Activated B cell treated with CpG ODN at 0.5 μM for 24 hours (primary cell): ENCODE measurements around the gene RHOBTB3. TPM values are rescaled to one million over a fixed set of nuclear protein-coding genes. Genes with fewer than 3 reads are reported as not detected.

ENCODE experiments used
- ATAC-seq: fragments of 200-7000 bp; cut with Tn5 transposase; one replicate; pipeline ENCODE4 v1.10.0; 2021; ENCODE audit warnings: low read depth, mild to moderate bottlenecking, moderate library complexity
- CTCF ChIA-PET: fragments of 350-600 bp; sonication (Branson Sonifier 250); formaldehyde crosslinking; loops from one replicate; lab custom pipeline; 2021; ENCODE audit warnings: antibody characterized with exemption; lab: Charles Lee
- POLR2A ChIA-PET: fragments of 350-600 bp; sonication (Branson Sonifier 250); formaldehyde crosslinking; loops from one replicate; lab custom pipeline; 2021; ENCODE audit warnings: antibody characterized with exemption; lab: Charles Lee
- DNase-seq: peaks from one replicate; pipeline ENCODE4 v3.0.0; 2022
- H3K27ac Mint-ChIP-seq: one replicate; pipeline ENCODE4 v1.8.0; 2020; ENCODE audit warnings: mixed read lengths
- H3K27me3 Mint-ChIP-seq: one replicate; pipeline ENCODE4 v1.8.0; 2021; ENCODE audit warnings: mixed read lengths
- H3K36me3 Mint-ChIP-seq: one replicate; pipeline ENCODE4 v1.8.0; 2021; ENCODE audit warnings: low read depth, mixed read lengths
- H3K4me1 Mint-ChIP-seq: one replicate; pipeline ENCODE4 v1.8.0; 2021; ENCODE audit warnings: mixed read lengths
- H3K4me3 Mint-ChIP-seq: one replicate; pipeline ENCODE4 v1.8.0; 2020; ENCODE audit warnings: mild to moderate bottlenecking, mixed read lengths
- H3K9me3 Mint-ChIP-seq: one replicate; pipeline ENCODE4 v1.8.0; 2020; ENCODE audit warnings: mixed read lengths
- CTCF ChIP-seq: fragments of 200-600 bp; IDR thresholded peaks from one replicate; pipeline ENCODE4 v1.8.0; 2022; ENCODE audit warnings: antibody characterized with exemption, mild to moderate bottlenecking
- intact Hi-C: fragments of 100-400 bp; cut with micrococcal nuclease; formaldehyde crosslinking; loops from one replicate; pipeline ENCODE4 v1.15.1; 2024
- total RNA-seq: library from RNA; stranded (reverse); gene quantifications from 2 replicates; pipeline ENCODE4 v1.2.3, GENCODE V29; 2022

The RHOBTB3 gene
- total RNA-seq, 1 donor from 2014 or later: 3.3 TPM

GRCh38 chr5:95760273-95761191 is 29.4 kb downstream of the RHOBTB3 start:
- no peaks in the 10 kb centered on the region for H3K36me3 Mint-ChIP-seq
- CTCF ChIA-PET: interaction anchor here (1.7 kb wide), 1 partner anchor 30 kb away, joined by 6 read pairs; the partner anchor contains the start of gene RHOBTB3
- no peaks in the 10 kb centered on the region for H3K9me3 Mint-ChIP-seq
- DNase-seq (no peak), ATAC-seq (peak; percentile 82)
- intact Hi-C loops: loop anchor here (1.0 to 10.0 kb wide), 6 partner anchors 20 to 206 kb away; partner anchors contain the start of genes ARSK, RFESD, RHOBTB3 and SKIC3
- no peaks in the 10 kb centered on the region for H3K27me3 Mint-ChIP-seq
- no peak for TF ChIP-seq CTCF
- H3K4me1 Mint-ChIP-seq: peaks cover 42% of the 10 kb centered on the region
- H3K27ac Mint-ChIP-seq: peak overlapping the region; percentile 89
- H3K4me3 Mint-ChIP-seq: peak overlapping the region; percentile 74
- POLR2A ChIA-PET: interaction anchor here (0.7 to 1.1 kb wide), 4 partner anchors 29 to 128 kb away, joined by 3 to 10 read pairs (median 4); partner anchors contain the start of gene RFESD

GRCh38 chr5:95761771-95762651 is 30.9 kb downstream of the RHOBTB3 start:
- Mint-ChIP-seq H3K36me3 (no peaks in the 10 kb centered on the region), H3K27me3 (no peaks in the 10 kb centered on the region), H3K4me3 (peak overlapping the region; percentile 15), H3K4me1 (peaks cover 42% of the 10 kb centered on the region), H3K27ac (peak overlapping the region; percentile 89), H3K9me3 (no peaks in the 10 kb centered on the region)
- POLR2A ChIA-PET: interaction anchor here (0.7 to 1.5 kb wide), 2 partner anchors 115 to 196 kb away, joined by 8 to 10 read pairs; partner anchors contain the start of gene RFESD
- CTCF ChIA-PET: interaction anchor here (1.1 to 1.7 kb wide), 3 partner anchors 19 to 95 kb away, joined by 3 to 11 read pairs (median 3); partner anchors contain the start of gene GLRX
- DNase-seq (no peak), ATAC-seq (no peak)
- no peak for TF ChIP-seq CTCF
- intact Hi-C loops: loop anchor here (2.0 to 10.0 kb wide), 4 partner anchors 21 to 207 kb away; partner anchors contain the start of genes ARSK and SKIC3

- H3K27me3 Mint-ChIP-seq: no peaks in the 10 kb centered on the region
- no peak for DNase-seq
- H3K9me3 Mint-ChIP-seq: no peaks in the 10 kb centered on the region
- H3K27ac Mint-ChIP-seq: peak overlapping the region; percentile 89
- no peak overlapping the region for H3K4me3 Mint-ChIP-seq
- peaks cover 42% of the 10 kb centered on the region for H3K4me1 Mint-ChIP-seq
- no peak for ATAC-seq
- H3K36me3 Mint-ChIP-seq: no peaks in the 10 kb centered on the region
- POLR2A ChIA-PET: interaction anchor here (1.5 kb wide), 1 partner anchor 116 kb away, joined by 8 read pairs; the partner anchor contains the start of gene RFESD
- no peak for TF ChIP-seq CTCF
- CTCF ChIA-PET: interaction anchor here (1.1 to 1.7 kb wide), 3 partner anchors 18 to 94 kb away, joined by 3 to 11 read pairs (median 3); partner anchors contain the start of gene GLRX
- intact Hi-C loops: loop anchor here (5.0 to 10.0 kb wide), 2 partner anchors 100 to 208 kb away; partner anchors contain the start of genes ARSK and SKIC3
Observed at GRCh38 chr5:95762652-95763041, 31.5 kb downstream of the RHOBTB3 start.

GRCh38 chr5:95763941-95764340 is 32.8 kb downstream of the RHOBTB3 start:
- TF ChIP-seq CTCF: no peak
- Mint-ChIP-seq H3K36me3 (no peaks in the 10 kb centered on the region), H3K9me3 (no peaks in the 10 kb centered on the region), H3K27me3 (no peaks in the 10 kb centered on the region), H3K4me3 (no peak overlapping the region), H3K4me1 (peaks cover 42% of the 10 kb centered on the region), H3K27ac (no peak overlapping the region)
- no peak for DNase-seq
- ATAC-seq: no peak
- POLR2A ChIA-PET: no interaction called here
- CTCF ChIA-PET: interaction anchor here (1.4 kb wide), 1 partner anchor 100 kb away, joined by 5 read pairs; no protein-coding TSS in a partner anchor
- intact Hi-C loops: loop anchor here (5.0 to 10.0 kb wide), 2 partner anchors 102 to 209 kb away; partner anchors contain the start of genes ARSK and SKIC3
